Activated T-cell treated with anti-CD3 and anti-CD28 coated beads, Interleukin-2, amount 50 U/mL, for 4 hours (primary cell): ENCODE measurements around the gene RNPC3. TPM values are rescaled to one million over a fixed set of nuclear protein-coding genes. Genes with fewer than 3 reads are reported as not detected.
"Not testable (repeated sequence)": the region's sequence is repeated elsewhere in the genome, so short reads cannot be mapped to it uniquely, and the experiment has no call there.

Experiments used
- ATAC-seq, 2 donors: fragments of 200-7000 bp; cut with Tn5 transposase; one replicate each; pipeline ENCODE4 v1.10.0; 2021
- DNase-seq: peaks from one replicate; pipeline ENCODE4 v3.0.0-alpha.2; 2020
- H3K27me3 Mint-ChIP-seq: one replicate; pipeline ENCODE4 v1.8.0; 2021; ENCODE audit warnings: low read depth, mixed read lengths
- H3K36me3 Mint-ChIP-seq: one replicate; pipeline ENCODE4 v1.8.0; 2022; ENCODE audit warnings: mixed read lengths; ENCODE audit not compliant: insufficient read depth
- H3K4me1 Mint-ChIP-seq: one replicate; pipeline ENCODE4 v1.8.0; 2021; ENCODE audit warnings: low read depth, mixed read lengths
- H3K4me3 Mint-ChIP-seq: one replicate; pipeline ENCODE4 v1.8.0; 2021; ENCODE audit warnings: mild to moderate bottlenecking, moderate library complexity, mixed read lengths
- H3K9me3 Mint-ChIP-seq: one replicate; pipeline ENCODE4 v1.8.0; 2021; ENCODE audit warnings: mixed read lengths
- total RNA-seq, 3 donors: library from RNA; stranded (reverse); gene quantifications; one replicate each; pipeline ENCODE4 v1.2.1, GENCODE V29; 2021

Gene RNPC3
- total RNA-seq, 3 donors from 2014 or later: 13.0 to 16.0 (median 14.7) TPM

GRCh38 chr1:103525114-103525606 is 339 bp upstream of the RNPC3 start:
- peak in 1 of 2 donors; percentile 37 for ATAC-seq
- peaks cover 43% of the 10 kb centered on the region for H3K4me1 Mint-ChIP-seq
- no peak for DNase-seq
- peak overlapping the region; percentile 82 for H3K4me3 Mint-ChIP-seq
- peaks cover 21% of the 10 kb centered on the region for H3K36me3 Mint-ChIP-seq
- H3K27me3 Mint-ChIP-seq: no peaks in the 10 kb centered on the region
- no peaks in the 10 kb centered on the region for H3K9me3 Mint-ChIP-seq

GRCh38 chr1:103527331-103527730 is 1.8 kb downstream of the RNPC3 start:
- Mint-ChIP-seq H3K4me1 (peaks cover 62% of the 10 kb centered on the region), H3K36me3 (peaks cover 39% of the 10 kb centered on the region), H3K9me3 (no peaks in the 10 kb centered on the region), H3K4me3 (peak overlapping the region; percentile 98), H3K27me3 (no peaks in the 10 kb centered on the region)
- no peak for DNase-seq
- ATAC-seq: no peak

DNA sequence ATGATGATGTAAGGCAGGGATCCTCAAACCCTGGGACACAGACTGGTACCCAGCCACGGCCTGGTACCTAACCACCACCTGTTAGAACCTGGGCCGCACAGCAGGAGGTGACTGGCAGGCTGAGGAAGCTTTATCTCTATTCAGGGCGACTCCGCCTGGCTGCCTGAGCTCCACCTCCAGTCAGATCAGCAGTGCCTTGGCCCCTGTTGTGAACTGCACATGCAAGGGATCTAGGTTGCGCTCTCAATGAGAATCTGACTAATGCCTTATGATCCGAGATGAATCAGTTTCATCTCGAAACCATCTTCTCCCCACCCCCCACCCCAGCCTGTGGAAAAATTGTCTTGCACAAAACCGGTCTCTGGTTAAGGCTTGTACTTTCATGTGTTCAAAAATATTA is 4.2 kb downstream of the RNPC3 start:
- Mint-ChIP-seq H3K4me3 (no peak overlapping the region), H3K36me3 (peaks cover 45% of the 10 kb centered on the region), H3K9me3 (no peaks in the 10 kb centered on the region), H3K27me3 (no peaks in the 10 kb centered on the region), H3K4me1 (peaks cover 74% of the 10 kb centered on the region)
- ATAC-seq (peak; percentile 71 to 80), DNase-seq (peak; percentile 36)

DNA sequence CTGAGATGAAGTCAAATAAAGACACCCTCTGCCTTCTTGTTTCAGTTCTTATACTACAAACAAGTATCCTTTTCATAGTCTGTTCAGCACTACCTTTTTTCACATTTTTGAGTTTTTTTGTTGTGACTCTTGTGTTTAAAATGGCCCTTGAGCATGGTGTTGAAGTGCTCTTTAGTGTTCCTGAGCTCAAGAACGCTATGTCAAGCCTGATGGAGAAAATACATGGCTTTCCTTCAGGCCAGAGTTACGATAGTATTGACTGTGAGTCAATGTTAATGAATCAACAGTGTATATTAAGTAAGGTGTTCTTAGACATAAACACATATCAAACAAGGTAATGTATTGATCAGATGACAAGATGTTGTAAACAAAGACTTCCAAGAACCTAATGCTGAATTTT is 12.7 kb downstream of the RNPC3 start:
- no peaks in the 10 kb centered on the region for H3K27me3 Mint-ChIP-seq
- H3K36me3 Mint-ChIP-seq: peaks cover 40% of the 10 kb centered on the region
- no peak overlapping the region for H3K4me3 Mint-ChIP-seq
- H3K4me1 Mint-ChIP-seq: peaks cover 7% of the 10 kb centered on the region
- H3K9me3 Mint-ChIP-seq: no peaks in the 10 kb centered on the region
- ATAC-seq: no peak
- DNase-seq: no peak

GRCh38 chr1:103541431-103541830 is 15.9 kb downstream of the RNPC3 start:
- no peak for DNase-seq
- Mint-ChIP-seq H3K9me3 (no peaks in the 10 kb centered on the region), H3K4me3 (no peak overlapping the region), H3K27me3 (no peaks in the 10 kb centered on the region), H3K4me1 (no peaks in the 10 kb centered on the region), H3K36me3 (peaks cover 42% of the 10 kb centered on the region)
- ATAC-seq: no peak

GRCh38 chr1:103546496-103546895 is 21.0 kb downstream of the RNPC3 start:
- Mint-ChIP-seq H3K4me3 (no peak overlapping the region), H3K4me1 (no peaks in the 10 kb centered on the region), H3K36me3 (peaks cover 37% of the 10 kb centered on the region), H3K9me3 (no peaks in the 10 kb centered on the region), H3K27me3 (no peaks in the 10 kb centered on the region)
- no peak for ATAC-seq
- no peak for DNase-seq

- no peak for DNase-seq
- Mint-ChIP-seq H3K36me3 (peaks cover 36% of the 10 kb centered on the region), H3K9me3 (no peaks in the 10 kb centered on the region), H3K27me3 (no peaks in the 10 kb centered on the region), H3K4me1 (no peaks in the 10 kb centered on the region), H3K4me3 (no peak overlapping the region)
- no peak for ATAC-seq
These were observed 22.3 kb downstream of the RNPC3 start for GRCh38 chr1:103547840-103548239.

DNA sequence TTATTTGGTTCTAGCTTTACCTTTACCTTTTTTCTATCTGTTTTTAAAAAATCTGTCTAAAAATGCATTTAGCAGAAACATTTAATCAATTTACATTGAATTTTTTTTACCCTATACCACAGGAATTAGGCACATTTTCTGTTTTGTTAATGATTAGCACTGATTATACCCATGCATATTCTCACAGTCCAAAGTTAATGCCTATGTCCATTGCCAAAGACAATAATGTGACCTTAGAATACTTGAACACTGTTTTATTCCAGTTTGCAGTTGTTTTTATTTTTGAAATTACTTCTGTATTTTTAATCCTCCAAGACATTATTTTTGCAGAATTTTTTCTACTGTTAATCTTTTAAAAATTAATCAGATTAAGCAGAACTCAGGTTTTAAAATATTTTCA is 34.9 kb downstream of the RNPC3 start:
- Mint-ChIP-seq H3K4me3 (no peak overlapping the region), H3K4me1 (peaks cover 7% of the 10 kb centered on the region), H3K9me3 (no peaks in the 10 kb centered on the region), H3K27me3 (no peaks in the 10 kb centered on the region), H3K36me3 (peaks cover 17% of the 10 kb centered on the region)
- ATAC-seq (no peak), DNase-seq (no peak)

- not testable (repeated sequence) for H3K4me1 Mint-ChIP-seq, H3K27me3 Mint-ChIP-seq, H3K9me3 Mint-ChIP-seq, DNase-seq, H3K4me3 Mint-ChIP-seq, ATAC-seq
- peaks cover 13% of the 10 kb centered on the region for H3K36me3 Mint-ChIP-seq
These were observed 35.6 kb downstream of the RNPC3 start for GRCh38 chr1:103561124-103561523.

DNA sequence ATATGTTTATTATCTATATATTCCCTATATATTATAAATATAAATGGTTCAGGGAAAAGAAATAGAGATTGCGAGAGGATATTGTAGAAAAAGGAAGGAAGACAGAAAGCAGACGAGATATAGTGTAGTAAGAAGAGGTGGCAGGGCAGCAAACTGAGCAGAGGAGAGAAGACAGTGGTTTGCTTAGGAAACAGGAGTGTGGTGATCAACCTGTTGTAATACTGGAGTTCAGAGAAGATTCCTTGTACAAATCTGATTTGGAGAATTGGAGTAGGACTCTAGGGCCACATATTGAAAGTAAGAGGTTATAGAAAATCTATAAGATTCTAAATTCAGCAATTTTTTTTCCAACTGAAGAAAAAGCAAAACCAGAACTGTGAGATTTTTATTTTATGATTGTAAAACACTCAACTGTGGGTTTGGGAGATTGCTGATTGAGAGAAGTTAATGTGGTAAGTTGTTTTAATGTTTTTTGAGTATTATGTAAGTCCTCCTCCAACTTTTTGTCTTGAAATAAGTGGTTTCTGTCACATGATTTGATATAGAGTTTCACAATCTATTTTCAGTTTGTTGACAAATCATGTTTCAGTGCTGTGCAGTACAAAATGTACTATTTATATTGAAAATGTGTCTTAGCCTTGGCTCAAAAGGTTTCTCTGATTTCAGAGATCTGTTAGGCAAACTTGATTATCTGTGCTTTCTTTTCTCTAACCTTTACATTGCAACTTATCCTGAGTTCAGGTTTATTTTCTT is 36.3 kb downstream of the RNPC3 start:
- H3K9me3 Mint-ChIP-seq: no peaks in the 10 kb centered on the region
- H3K36me3 Mint-ChIP-seq: peaks cover 11% of the 10 kb centered on the region
- H3K4me3 Mint-ChIP-seq: no peak overlapping the region
- ATAC-seq (no peak), DNase-seq (no peak)
- no peaks in the 10 kb centered on the region for H3K27me3 Mint-ChIP-seq
- peaks cover 7% of the 10 kb centered on the region for H3K4me1 Mint-ChIP-seq

DNA sequence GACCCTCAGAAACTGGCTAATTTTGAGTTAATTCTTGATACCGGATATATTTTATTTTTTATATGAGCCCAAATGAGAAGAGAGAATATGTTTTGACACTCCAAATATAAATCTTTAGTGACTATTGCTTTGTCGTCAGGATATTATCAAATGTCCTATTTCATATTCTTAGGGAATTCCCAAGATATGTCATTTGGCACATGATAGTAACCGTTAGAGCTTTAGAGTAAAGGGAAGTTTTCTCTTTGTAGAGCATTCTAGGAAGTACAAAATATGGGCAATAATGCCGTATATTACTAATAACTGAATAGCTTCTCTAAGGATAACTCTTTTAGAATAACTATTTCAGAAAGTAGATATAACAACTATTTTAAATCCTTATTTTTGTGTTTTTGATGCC is 37.6 kb downstream of the RNPC3 start:
- Mint-ChIP-seq H3K27me3 (no peaks in the 10 kb centered on the region), H3K4me3 (no peak overlapping the region), H3K9me3 (no peaks in the 10 kb centered on the region), H3K36me3 (peaks cover 11% of the 10 kb centered on the region), H3K4me1 (peaks cover 7% of the 10 kb centered on the region)
- ATAC-seq (no peak), DNase-seq (no peak)

DNA sequence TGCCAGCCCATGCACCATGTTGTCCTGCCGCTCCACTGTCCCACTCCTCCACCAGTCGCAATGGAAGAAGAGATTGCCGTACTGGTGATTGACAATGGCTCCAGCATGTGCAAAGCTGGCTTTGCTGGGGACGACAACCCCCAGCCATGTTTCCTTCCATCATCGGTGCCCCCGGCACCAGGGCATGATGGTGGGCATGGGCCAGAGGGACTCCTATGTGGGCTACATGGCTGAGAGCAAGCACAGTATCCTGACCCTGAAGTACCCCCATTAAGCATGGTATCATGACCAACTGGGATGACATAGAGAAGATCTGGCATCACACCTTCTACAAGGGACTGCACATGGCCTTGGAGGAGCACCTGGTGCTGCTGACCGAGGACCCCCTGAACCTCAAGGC is 44.0 kb downstream of the RNPC3 start:
- DNase-seq: no peak
- Mint-ChIP-seq H3K4me3 (no peak overlapping the region), H3K27me3 (no peaks in the 10 kb centered on the region), H3K4me1 (no peaks in the 10 kb centered on the region), H3K9me3 (no peaks in the 10 kb centered on the region), H3K36me3 (peaks cover 29% of the 10 kb centered on the region)
- ATAC-seq: no peak

DNA sequence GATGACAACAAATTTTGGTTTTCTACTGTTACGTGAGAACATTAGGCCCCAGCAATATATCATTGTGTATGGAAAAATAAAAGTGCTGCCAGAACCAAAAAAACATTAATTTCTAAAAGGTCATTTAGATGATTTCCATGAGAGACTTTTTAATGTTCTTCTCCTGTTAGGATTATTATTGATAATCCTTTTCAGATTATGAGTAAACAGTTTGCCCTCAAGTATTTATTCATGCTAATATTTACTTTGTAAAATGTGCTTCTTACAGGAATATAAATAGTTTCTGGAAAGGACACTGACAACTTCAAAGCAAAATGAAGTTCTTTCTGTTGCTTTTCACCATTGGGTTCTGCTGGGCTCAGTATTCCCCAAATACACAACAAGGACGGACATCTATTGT is 45.8 kb downstream of the RNPC3 start, which contains the start of gene AMY2B:
Gene AMY2B (plus strand): TSS at position 301 of the 400 bp plus-strand sequence. CDS start 14 bp downstream, at position 315.
- not testable (repeated sequence) for H3K4me3 Mint-ChIP-seq, H3K27me3 Mint-ChIP-seq, H3K4me1 Mint-ChIP-seq, ATAC-seq, H3K9me3 Mint-ChIP-seq, DNase-seq
- H3K36me3 Mint-ChIP-seq: peaks cover 26% of the 10 kb centered on the region

DNA sequence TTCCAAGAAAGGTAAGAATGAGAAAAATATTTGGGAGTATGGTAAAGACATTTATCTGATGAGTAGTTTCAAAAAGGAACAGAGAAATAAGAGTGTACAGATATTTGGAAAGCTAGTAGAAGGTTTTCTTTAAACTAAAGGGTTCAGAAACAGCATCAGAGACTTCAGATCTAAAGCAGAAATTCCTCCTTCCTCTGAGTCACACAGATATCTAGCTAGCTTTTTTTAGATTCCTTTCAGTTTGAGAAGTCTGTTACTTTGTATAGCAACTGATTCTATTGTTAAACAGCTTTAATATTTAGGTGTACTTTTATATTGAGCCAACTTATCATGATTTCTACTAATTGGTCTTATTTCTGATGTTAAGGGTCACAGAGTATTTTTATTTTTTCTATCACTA is 50.6 kb downstream of the RNPC3 start:
- DNase-seq: no peak
- Mint-ChIP-seq H3K27me3 (no peaks in the 10 kb centered on the region), H3K9me3 (no peaks in the 10 kb centered on the region), H3K4me3 (no peak overlapping the region), H3K4me1 (no peaks in the 10 kb centered on the region), H3K36me3 (peaks cover 25% of the 10 kb centered on the region)
- no peak for ATAC-seq

DNA sequence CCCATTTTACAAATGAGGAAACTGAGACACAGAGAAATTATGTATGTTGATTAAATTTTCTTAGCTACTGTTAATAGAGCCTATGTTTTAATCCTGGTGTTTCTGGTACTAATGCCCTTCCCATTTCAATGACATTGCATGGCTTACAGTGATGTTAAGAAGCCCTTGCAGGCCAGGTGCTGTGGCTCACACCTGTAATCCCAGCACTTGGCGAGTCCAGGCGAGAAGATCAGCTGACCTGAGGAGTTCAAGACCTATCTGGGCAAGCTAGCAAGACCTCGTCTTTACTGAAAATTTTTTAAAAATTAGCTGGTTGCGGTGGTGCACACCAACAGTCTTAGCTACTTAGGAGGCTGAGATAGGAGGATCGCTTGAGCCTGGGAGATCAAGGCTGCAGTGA is 51.3 kb downstream of the RNPC3 start:
- not testable (repeated sequence) for H3K27me3 Mint-ChIP-seq

More for the DNA sequence above, 51.3 kb downstream of the RNPC3 start:
- not testable (repeated sequence) for H3K4me1 Mint-ChIP-seq, H3K9me3 Mint-ChIP-seq, H3K4me3 Mint-ChIP-seq, ATAC-seq, DNase-seq
- H3K36me3 Mint-ChIP-seq: peaks cover 25% of the 10 kb centered on the region
